ENCODE results near the gene DMD. TPM values are rescaled to one million over a fixed set of nuclear protein-coding genes. Genes with fewer than 3 reads are reported as not detected.

The DMD gene
- polyA plus RNA-seq, 2 of the 4 experiments (the other 2 are of a cell fraction), result 0.03 TPM; not detected in 1

- Histone ChIP-seq H3K27ac (no peak overlapping the region), H3K4me1 (no peaks in the 10 kb centered on the region), H3K9me3 (no peaks in the 10 kb centered on the region), H3K4me2 (no peak overlapping the region), H3K4me3 (no peak overlapping the region)
- WGBS (ENCODE audit: missing lambda C conversion rate), result 3% methylated on average over 3 of the region's 3 CpGs
- no peak for FAIRE-seq
- no peak for ATAC-seq
- POLR2A ChIA-PET, result no interaction called here
- TF ChIP-seq HEYL (CRISPR knock-in tag; IDR thresholded peaks at IDR 0.05) (no peak), FOSB (CRISPR knock-in tag; IDR thresholded peaks at IDR 0.05) (no peak), CBX8 (IDR thresholded peaks at IDR 0.05) (no peak), SREBF2 (IDR thresholded peaks at IDR 0.05) (no peak), NFE2L2 (conservative IDR thresholded peaks at IDR 0.05; ENCODE audit: low read length) (no peak), CBX2 (IDR thresholded peaks at IDR 0.05; ENCODE audit: borderline replicate concordance, low read depth) (no peak), PBX3 (IDR thresholded peaks at IDR 0.05) (no peak), GATA3 (IDR thresholded peaks at IDR 0.05; ENCODE audit: borderline replicate concordance) (no peak), SMC3 (IDR thresholded peaks at IDR 0.05) (no peak), ZSCAN20 (CRISPR knock-in tag; IDR thresholded peaks at IDR 0.05) (no peak), RFX5 (IDR thresholded peaks at IDR 0.05) (no peak), MAX (IDR thresholded peaks at IDR 0.05) (no peak), USF2 (IDR thresholded peaks at IDR 0.05) (no peak), KDM5A (IDR thresholded peaks at IDR 0.05) (no peak), POLR2AphosphoS2 (conservative IDR thresholded peaks at IDR 0.05; ENCODE audit: low read length) (no peak), JUN (IDR thresholded peaks at IDR 0.05) (no peak), NPAS2 (CRISPR knock-in tag; IDR thresholded peaks at IDR 0.05; ENCODE audit: borderline replicate concordance) (no peak), TP53 (CRISPR knock-in tag; IDR thresholded peaks at IDR 0.05) (no peak)
- CTCF ChIA-PET, result no interaction called here
- DNase-seq (ENCODE audit: low read depth in 1 of 2, low spot score in 1 of 2), result no peak
Observed at GRCh38 chrX:31421441-31421840, 1789.9 kb downstream of the DMD start.

- Histone ChIP-seq H3K4me1 (no peaks in the 10 kb centered on the region), H3K9me3 (no peaks in the 10 kb centered on the region), H3K4me3 (no peak overlapping the region), H3K4me2 (no peak overlapping the region), H3K27ac (no peak overlapping the region)
- ATAC-seq (no peak), DNase-seq (ENCODE audit: low read depth in 1 of 2, low spot score in 1 of 2) (no peak), FAIRE-seq (no peak)
- no peak for TF ChIP-seq ZNF302 (CRISPR knock-in tag; IDR thresholded peaks at IDR 0.05)
- no peak for TF ChIP-seq KDM1A (IDR thresholded peaks at IDR 0.05; ENCODE audit: low read depth)
- TF ChIP-seq PHF8 (IDR thresholded peaks at IDR 0.05; ENCODE audit: borderline replicate concordance, low read depth), result no peak
- TF ChIP-seq MYC (IDR thresholded peaks at IDR 0.05; ENCODE audit: borderline replicate concordance, low read length), result no peak
- no peak for TF ChIP-seq FOSB (CRISPR knock-in tag; IDR thresholded peaks at IDR 0.05)
- no peak for TF ChIP-seq RARB (CRISPR knock-in tag; IDR thresholded peaks at IDR 0.05)
- no peak for TF ChIP-seq BCL3 (IDR thresholded peaks at IDR 0.05)
- no peak for TF ChIP-seq ELK1 (IDR thresholded peaks at IDR 0.05; ENCODE audit: low read depth, low read length)
- no peak for TF ChIP-seq RAD21 (conservative IDR thresholded peaks at IDR 0.05 in 1 of 2, IDR thresholded peaks at IDR 0.05 in 1 of 2)
- no peak for TF ChIP-seq JUNB (IDR thresholded peaks at IDR 0.05)
- no peak for TF ChIP-seq JUN (IDR thresholded peaks at IDR 0.05)
- TF ChIP-seq PBX3 (IDR thresholded peaks at IDR 0.05), result no peak
- no peak for TF ChIP-seq HDAC2 (IDR thresholded peaks at IDR 0.05)
- TF ChIP-seq HOXA7 (CRISPR knock-in tag; IDR thresholded peaks at IDR 0.05), result no peak
- TF ChIP-seq KDM5A (IDR thresholded peaks at IDR 0.05), result no peak
- no peak for TF ChIP-seq HMGXB4 (CRISPR knock-in tag; IDR thresholded peaks at IDR 0.05; ENCODE audit: borderline replicate concordance)
- TF ChIP-seq TFCP2L1 (CRISPR knock-in tag; IDR thresholded peaks at IDR 0.05), result no peak
- TF ChIP-seq NFE2L2 (conservative IDR thresholded peaks at IDR 0.05; ENCODE audit: low read length), result no peak
- TF ChIP-seq FOSL2 (IDR thresholded peaks at IDR 0.05), result no peak
- TF ChIP-seq FOSL2 (CRISPR knock-in tag; IDR thresholded peaks at IDR 0.05), result no peak
- POLR2A ChIA-PET, result no interaction called here
- 64% methylated on average over 3 of the region's 3 CpGs for WGBS (ENCODE audit: missing lambda C conversion rate)
- CTCF ChIA-PET, result no interaction called here
Observed at GRCh38 chrX:31420711-31421151, 1790.6 kb downstream of the DMD start.

Measured in A549 (cell line).